ENCODE results near the gene ZNF202.
"Not testable (repeated sequence)": the region's sequence is repeated elsewhere in the genome, so short reads cannot be mapped to it uniquely, and the experiment has no call there.

The ZNF202 gene

DNA sequence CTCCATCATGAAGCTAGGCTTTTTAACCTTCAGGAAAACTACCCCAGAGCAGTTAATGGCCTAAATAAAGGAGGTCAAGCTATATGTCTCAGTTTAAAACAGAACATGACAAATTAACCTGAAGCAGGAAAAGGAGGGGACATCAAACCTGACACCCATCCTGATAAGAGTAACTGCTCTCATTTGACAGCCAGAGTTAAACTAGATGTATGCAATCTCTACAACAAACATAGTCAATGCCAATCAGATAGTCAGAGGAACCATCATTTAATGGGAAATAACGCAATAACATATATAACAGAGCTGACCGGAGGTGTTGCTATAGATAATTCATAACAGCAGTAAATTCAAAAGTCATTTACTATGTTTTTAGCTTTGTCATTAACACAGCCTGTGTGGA is 3.1 kb downstream of the ZNF202 start:
- no peak for DNase-seq

DNA sequence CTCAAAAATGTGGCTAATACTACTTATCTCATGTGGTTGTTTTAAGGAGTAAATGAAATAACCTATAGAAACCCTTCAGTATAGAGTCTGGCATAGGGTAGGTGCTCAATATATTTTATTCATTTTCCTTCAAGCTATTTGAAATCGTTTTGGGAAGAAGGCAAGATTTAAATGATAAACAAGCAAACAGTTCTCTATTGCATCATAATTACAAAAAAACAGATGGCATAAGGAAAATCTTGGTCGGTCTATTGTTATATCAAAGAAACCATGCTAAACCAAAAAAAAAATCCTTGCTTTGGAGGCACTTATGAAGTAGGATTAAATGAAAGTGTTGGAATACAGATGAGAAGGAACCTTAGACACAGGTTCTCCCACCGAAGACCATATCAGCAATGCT is 4.7 kb downstream of the ZNF202 start:
- no peak for DNase-seq

DNA sequence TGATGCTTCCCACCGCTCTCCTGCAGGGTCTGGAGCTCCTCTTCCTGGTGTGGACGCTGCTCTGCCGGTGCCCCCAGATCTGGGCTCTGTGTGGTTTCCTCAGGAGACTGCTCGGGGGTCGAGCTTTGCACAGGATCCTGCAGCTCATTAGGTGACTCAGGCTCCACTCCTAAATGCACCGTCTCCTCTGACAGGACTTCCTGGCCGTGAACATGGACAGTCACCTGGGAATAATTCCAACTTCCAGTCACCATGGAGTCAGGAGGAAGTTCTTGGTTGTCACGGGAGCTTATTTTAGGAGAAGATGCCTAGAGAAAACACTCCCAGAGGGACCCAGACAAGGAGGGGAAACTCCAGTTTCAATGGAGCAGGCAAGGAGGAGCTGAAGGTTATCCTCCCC is 11.9 kb downstream of the ZNF202 start:
- no peak for DNase-seq

DNA sequence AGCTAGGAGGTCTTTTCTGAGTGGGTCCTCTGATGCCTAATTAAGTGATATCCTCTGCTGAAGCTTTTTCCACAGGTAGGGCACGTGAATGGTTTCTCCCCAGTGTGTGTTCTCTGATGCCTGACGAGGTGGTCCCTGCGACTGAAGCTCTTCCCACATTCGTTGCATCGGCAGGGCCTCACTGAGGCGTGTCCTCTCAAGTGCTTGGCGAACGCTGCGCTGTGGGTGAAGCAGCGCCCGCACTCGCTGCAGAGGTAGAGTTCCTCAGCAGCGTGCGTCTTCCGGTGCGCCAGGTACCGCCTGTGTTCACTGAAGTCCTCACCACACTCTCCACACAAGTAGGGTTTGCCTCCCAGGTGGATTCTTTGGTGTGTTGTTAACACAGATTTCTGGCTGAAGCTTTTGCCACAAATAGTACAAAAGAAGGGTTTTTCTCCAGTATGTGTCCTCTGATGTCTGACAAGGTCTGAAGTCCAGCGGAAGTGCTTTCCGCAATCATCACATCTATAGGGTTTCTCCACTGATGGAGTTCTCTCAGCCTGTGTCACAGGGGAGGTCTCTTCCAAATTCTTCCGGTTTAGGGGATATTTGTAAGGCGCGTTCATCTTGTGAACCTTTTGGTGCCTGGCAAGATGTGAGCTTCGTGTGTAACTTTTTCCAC is 15.3 kb downstream of the ZNF202 start:
- DNase-seq: no peak

DNA sequence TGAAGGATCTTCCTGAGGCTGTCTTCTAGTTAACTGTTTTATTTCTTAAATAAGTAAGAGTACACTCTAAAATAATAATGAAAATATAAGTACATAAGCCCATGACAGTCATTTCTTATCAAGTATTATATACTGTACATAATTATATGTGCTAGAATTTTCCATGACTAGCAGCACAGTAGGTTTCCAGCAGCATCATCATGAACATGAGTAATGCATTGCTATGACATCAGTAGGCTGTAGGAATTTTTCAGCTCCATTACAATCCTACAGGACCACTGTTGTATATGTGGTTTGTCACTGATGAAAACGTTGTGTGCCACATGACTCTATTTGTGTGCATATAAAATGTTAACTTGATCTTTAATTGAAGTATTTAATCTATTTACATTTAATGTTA is 22.0 kb downstream of the ZNF202 start:
- no peak for DNase-seq

DNA sequence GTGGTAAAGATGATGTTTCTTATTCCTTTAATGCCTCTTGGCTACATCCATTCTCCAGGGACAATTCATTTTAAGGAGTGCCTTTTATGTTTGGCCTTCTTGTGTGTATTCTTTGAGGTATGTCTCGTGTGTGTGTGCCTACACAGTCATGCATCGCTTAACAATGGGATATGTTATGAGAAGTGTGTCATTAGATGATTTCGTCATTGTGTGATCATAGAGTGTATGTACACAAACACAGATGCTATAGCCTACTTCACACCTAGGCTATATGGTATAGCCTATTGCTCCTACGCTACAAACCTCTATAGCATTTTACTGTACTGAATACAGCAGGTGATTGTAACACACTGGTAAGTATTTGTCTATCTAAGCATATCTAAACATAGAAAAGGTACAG is 23.0 kb downstream of the ZNF202 start:
- no peak for DNase-seq

DNA sequence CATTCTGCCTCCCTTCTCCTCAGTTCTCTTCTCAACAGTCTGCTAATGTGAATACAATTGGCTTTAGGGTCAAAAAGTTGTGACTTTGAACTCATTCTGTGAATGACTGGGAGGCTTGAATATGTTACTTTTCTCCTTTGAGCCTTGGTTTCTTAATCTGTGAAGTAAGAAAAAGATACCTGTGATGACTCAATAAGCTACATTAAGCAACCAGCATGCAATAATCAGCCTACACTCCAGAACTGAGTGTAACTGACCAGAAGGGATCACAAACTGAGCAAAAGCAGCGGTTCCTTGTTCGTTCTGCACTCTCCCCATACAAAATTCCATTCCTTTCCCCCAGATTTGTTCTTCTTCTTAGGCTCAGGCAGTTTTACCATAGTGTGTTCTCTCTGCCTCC is 23.4 kb downstream of the ZNF202 start:
- no peak for DNase-seq

DNA sequence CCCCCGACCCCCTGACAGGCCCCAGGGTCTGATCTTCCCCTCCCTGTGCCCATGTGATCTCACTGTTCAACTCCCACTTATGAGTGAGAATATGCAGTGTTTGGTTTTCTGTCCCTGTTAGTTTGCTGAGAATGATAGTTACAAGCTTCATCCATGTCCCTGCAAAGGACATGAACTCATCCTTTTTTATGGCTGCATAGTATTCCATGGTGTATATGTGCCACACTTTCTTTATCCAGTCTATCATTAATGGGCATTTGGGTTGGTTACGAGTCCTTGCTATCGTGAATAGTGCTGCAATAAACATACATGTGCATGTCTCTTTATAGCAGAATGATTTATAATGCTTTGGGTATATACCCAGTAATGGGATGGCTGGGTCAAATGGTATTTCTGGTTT is 28.8 kb downstream of the ZNF202 start:
- not testable (repeated sequence) for DNase-seq

DNA sequence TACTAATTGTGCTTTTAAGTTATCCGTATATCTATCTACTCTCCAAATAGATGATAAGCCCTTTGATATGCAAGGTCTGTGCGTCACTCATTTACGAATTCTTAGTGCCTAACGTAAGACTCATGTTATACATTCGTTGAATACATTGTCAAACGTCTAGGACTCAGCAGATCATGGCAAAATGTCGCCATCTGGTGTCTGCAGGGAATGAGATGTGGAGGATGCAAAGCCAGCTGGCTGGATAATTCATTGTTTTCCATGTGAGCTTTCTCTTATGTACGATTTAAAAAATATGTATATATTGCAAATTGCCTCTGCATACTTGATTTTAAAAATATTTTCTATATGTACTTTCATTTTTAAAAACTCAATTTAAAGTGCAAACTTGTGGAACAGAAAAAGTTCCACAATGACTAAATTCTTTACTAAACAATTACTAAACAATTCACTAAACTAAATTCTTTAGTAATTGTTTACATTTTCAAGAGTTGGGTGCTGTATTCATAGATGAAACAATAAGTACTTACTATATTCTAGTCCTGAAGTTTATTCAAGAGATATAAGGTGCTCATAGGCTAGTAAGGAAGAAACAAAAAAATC is 33.8 kb downstream of the ZNF202 start:
- DNase-seq: peak; percentile 29

DNA sequence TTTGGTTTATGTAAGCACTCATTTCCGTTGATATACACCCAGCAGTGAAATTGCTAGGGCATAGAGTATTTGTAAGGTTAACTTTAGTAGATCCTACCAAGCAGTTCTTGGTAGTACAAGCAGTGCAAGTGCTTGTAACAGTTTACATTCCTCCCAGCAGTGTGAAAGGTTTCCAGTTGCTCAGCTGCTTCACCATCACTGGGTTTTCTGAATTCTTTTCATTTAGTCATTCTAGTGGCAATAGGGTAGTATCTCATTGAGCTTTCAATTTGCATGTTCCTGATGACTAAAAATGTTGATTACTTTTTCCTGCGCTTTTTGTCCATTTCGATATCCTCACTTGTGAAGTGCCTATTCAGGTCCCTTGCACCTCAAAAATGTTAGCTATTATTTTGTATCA is 34.3 kb downstream of the ZNF202 start:
- no peak for DNase-seq

DNA sequence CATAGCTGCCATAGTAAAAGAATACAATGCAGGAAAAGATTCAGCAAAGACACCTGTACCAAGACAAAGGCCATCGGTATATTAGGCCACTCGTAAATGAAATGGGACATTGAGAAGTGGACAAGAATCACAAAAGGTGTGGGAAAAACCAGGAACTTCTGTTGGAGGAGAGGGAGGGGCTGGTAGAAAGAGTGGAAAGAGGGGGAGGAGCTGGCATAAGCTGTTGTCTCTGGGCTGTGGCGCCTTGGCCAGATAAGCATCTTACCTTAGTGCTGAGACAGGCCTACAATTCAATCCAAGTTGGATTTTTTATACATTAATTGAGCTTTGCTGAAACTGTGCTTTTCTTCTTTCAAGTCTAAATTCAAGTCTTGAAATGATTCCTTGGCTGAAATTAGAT is 37.1 kb downstream of the ZNF202 start:
- DNase-seq: no peak

DNA sequence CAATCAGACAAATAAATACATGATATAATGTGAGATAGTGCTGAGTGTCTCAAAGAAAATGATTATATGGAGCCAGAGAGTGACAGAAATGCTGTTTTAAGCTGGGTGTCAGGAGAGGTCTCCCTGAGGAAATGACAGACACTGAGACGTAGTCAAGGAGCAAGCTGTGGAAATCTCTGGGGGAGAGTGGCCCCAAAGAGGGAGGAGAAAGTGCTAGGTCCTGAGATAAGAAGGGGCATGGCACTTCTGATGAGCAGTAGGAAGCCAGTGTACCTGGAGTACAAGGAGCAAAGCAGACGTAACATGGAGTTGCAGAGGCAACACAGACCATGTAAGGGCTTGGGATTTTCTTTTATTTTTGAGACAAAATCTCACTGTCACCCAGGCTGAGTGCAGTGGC is 38.8 kb downstream of the ZNF202 start:
- DNase-seq: no peak

DNA sequence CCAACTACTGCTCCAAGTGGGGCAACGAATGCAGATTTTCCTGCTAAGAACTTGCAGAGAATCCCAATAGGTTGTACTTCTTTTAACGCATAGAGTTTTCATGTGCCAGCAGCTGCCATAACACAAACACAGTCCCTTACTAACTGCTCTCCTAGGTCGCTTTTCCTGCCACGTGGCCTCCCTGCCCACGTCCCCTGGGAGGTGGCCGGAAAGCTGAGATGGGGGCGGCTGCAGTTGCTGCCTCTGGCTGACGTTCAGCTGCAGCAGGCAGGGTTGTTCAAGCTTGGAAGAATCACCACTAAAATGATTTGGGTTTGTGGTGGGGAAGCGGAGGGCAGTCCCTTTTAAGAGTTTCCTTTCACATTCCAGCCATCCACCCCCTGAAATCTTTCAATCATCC is 39.3 kb downstream of the ZNF202 start:
- DNase-seq: no peak

DNA sequence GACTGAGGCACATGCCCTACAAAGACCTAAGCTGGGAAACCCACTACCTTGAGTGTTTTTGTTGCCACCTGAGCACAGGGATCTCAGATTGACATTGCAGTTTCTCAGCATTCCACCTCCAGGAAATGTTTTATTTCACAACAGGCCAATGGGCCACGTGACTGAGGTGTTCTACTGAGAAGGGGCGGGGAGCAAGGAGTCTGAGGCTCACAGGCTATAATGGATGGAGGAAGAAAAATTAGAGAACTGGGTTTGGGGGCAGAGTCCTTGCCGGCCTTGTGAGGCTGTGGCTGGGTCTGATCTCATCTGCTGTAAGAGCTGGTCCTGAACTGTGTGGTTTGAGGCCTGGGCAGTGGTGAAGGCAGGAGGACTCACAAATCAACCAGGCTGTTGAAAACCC is 40.7 kb downstream of the ZNF202 start:
- no peak for DNase-seq

DNA sequence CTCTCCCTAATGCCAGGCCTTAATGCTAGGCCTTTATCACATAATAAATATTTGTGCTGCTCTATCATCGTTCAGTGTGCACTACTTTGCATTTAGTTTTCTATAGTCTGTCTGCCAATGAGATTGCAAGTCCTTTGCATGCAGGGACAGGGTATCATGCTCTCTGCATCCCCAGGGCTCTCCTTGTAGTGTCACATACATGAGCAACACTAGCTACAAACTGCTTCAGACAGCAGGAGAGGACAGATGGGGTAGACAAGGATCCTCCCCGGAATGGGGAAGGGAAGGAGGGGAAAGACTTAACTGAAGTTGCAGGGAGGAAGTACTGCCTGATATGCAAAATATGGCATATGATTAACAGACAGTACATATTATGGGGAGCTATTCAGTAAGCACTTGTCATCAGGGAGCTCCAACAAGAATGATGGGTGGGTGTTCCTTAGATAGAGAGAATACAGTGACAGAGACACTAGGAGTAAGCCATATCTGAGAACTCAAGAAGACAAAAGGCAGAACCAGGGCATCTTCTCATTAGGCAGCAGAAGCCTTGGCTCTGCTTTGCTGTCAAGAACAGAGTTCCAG is 42.8 kb downstream of the ZNF202 start:
- no peak for DNase-seq

DNA sequence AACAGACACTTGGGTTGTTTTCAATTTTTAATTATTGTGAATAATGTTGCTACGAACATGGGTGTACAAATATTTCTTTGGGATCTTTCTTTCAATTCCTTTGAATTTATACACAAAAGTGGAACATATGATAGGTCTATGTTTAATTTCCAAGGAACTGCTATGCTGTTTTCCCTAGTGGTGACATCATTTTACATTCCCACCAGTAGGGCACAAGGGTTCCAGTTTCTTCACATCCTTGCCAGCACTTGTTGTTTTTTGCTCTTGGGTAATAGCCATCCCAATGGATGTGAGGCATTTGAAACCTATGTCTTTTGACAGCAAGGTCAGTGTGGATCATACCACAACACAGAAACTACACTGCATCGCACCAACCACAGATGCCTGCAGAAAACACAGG is 45.3 kb downstream of the ZNF202 start:
- no peak for DNase-seq

DNA sequence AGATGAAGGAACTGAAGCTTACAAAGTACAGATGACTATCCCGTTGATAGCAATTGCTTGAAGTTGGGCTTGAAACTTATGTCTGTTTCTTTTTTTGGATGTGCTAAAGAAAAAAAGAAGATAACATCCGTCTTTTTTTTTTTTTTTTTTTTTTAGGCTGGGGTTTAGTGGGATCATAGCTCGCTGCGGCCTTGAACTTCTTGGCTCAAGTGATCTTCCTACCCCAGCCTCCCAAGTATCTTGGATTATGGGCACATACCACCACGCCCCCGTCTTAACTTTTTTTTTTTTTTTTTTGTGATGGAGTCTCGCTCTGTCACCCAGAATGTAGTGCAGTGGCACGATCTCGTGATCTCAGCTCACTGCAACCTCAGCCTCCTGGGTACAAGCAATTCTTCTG is 46.2 kb downstream of the ZNF202 start:
- no peak for DNase-seq

DNA sequence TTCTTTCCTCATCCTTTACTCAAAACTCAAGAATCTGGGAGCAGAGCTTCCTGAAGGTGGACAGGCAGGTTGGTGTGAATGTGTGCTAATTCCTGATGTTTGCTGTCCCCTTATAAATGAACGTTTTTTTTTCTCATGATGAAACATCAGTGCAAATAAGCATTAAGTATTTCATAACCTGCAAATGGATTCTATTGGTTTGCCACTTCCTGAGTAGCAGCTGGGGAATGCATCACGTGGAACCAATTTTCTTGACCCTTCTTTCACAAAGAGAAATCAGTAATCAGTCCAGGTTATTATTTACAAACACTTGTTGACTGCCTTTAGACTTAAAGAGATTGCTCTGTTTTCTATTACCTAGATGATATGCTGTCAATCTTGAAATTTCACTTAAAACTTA is 46.9 kb downstream of the ZNF202 start:
- DNase-seq: no peak

DNA sequence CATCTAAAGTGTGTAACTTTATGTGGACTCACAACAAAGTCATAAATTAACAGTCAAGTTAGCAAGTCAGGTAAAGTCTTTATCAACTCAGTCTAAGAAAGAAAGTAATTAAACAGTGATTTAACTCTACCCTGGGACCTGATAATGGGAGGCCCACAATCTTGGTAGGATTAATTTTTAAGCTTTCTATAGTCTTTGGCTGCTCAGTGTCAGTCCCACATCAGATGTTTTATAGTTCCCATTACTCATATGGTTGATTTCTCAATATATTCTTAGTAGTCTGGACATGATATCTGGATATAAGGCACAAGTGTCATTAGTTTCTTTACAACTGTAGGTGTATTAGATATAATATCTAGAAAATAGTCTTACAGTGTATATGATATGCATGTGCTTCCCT is 48.5 kb downstream of the ZNF202 start:
- no peak for DNase-seq

DNA sequence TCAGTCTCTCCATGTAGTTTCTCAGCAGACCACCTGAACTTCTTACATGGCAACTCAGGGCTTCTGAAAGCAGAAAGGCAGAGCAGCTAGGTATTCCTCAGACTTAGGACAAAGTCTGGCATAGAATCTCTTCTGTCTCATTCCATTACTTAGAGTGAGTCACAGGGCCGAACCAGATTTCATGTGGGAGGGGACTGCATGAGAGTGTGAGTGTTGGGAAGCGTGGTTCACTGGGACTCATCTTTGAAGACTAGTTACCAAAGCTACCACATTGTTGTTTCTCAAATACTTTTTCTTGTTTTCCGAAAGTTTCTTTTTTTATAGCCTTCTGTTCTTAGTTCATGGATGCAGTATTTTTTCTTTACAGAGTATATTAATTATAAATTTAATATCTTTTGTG is 51.0 kb downstream of the ZNF202 start:
- no peak for DNase-seq

DNA sequence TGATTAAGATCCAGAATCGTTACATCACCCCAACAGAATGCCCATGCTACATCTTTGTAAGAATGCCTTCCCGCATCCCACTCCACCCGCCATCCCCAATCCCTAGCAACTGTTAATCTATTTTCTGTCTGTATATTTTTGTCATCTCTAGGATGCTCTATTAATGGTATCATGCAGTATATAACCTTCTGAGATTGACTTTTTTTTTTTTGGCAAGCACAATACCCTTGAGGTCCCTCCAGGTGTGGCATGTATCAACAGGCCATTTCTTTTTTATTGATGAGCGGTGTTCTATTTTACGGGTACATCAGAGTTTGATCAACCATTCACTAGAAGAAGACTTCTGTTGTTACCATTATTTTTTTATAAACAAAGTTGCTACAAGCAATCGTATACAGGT is 56.9 kb downstream of the ZNF202 start:
- no peak for DNase-seq

DNA sequence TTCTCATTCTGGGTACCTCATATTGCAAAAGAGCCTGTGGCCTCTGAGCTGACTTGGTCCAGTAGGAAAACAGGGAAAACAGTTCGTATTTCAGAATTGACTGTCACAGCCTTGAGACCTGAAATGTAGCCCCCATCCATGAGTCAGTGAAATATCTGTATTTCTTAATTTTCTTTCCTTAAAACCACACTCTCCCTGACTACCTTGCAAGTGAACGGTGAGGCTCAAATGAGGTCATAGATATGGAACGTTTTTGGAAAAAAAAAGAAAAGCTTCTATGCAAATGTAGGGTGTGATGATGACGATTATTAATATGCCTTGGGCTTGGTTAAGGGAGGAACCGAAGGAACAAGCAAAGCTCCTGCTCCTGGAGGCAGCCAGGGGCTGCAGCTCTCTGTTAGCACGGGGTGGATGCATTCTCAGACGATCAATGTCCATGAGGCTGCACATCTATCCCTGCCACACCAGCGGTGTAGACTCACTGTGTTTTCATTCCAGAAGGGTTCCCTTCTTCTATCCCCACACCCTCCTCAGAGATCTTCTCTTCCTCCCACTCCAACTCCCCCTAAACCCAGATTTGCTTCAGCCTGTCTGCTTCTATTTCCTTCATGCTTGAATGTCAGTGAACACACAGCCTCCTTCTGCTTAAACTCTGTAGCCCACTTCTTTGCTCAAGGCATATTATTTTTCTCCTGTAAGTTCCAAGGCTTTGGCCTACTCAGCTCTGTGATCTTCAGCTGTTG is 57.9 kb downstream of the ZNF202 start:
- no peak for DNase-seq

DNA sequence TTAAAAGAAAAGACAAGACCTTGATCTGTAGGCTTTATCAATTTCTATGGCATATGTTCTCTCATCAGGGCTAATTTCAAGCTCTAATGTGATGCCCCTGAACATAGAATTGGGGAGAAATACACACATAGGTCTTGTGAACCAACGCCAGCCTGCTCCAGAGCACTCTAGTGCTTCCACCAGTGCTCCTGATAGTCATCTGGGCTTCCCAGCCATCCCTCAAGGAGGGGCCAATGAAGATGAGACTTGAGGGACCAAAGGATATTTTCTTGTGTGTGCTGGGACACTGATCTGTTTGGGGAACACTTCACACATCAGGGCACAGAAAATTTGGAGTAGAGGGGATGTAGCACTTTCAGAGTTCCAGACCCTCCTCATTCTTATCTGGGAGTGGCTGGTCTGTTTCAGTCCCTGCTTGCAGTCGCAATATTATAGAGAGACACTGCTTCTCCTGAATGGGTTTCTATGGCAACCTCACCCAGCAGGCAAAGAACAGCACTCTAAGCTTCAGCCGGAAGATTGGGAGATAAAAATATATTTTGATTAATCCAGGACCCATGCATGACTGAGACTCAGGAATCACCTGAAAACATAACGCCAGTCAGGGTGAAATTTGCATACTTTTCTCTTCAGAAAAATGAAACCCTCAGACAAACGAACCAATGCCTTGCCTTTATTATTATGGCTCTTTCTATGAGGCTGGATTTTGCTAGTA is 58.6 kb downstream of the ZNF202 start:
- DNase-seq: no peak

DNA sequence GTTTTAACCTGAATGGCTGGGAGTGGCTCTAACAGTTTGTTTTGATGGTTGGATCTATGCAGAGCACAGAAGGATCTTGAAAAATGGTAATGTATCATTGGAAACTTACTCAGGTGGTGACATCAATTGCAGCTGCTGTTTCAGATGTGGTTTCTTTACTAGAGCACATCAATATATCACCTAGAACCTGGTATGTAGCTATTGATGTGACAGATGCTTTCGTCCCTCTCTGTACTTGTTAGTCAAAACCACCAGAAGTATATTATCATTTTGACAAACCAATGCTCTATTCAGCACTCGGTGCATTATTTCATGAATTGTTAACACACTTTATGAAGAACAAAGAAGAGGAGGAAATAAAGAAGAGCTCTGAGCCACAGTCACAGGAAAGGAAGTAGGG is 60.4 kb downstream of the ZNF202 start:
- no peak for DNase-seq
